ENCODE data around the gene HOXA9.

The HOXA9 gene

DNA sequence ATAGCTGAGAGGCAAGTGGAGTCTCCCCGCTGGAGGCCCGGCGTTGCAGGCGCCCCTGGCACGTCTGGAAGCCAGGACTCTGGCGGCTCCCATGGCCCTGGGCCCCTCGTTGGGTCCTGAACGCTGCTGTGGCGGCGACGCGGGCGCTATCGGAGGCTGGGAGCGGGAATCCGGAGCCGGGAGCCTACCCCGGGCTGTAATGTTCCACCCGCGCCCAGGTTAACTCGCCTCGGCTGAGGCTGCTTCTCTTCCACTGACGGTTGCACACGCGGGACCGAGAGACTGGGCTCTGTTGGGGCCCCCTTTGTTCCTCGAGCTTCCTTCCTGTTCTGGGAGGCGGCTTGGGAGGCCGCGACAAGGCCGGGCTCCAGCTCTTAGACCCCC lies 20.6 kb downstream of the HOXA9 start:
- POLR2A ChIA-PET = no interaction called here
- TF ChIP-seq CTCF (IDR thresholded peaks at IDR 0.05; ENCODE audit: control extremely low read depth, extremely low read depth, low read depth, missing control alignments) = no peak
- DNase-seq (ENCODE audit: extremely low spot score) = no peak
- CTCF ChIA-PET = interaction anchor here (1.0 to 1.8 kb wide), 2 partner anchors 15 to 463 kb away, joined by 3 to 6 read pairs; no protein-coding TSS in a partner anchor

DNA sequence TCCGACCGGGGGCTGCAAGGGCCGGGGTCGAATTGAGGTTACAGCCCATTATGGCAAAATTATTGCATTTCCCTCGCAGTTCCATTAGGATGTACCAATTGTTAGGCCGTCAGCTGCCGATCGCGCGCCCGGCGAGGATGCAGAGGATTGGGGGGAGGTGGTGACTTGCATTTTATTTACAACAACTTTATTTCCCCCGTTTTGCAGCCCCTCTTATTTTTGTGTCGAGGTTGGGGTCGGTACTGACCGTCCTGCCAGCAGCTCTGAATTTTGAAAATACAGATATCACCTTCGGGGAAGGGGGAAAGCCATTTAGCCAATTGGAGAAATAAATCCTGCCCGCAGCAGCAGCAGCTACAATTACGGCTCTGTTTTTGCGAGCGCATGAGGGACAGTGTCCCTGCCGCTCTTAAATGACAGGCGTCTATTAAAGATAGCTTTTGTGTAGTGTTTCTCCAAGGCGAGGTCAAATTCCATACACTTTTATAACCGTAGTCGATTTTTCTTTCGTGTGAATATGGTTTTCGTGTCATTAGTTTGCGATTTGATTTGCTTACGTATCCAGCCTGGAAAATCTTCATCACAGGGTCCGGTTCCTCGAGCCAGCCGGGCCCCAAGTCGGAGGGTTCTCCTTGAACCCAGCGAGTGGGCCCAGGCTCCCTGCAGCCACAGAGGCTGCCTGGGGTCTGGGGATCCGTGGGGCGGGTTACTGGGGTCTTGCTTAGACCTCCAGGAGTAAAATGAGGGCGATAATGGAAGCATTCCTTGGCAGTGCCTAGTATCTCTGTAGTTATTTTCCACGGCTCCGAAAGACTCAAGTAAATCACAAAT lies 21.2 kb downstream of the HOXA9 start:
- CTCF ChIA-PET = interaction anchor here (1.0 to 1.8 kb wide), 8 partner anchors 9 to 462 kb away, joined by 3 to 6 read pairs (median 4); no protein-coding TSS in a partner anchor
- POLR2A ChIA-PET = no interaction called here
- TF ChIP-seq CTCF (IDR thresholded peaks at IDR 0.05; ENCODE audit: control extremely low read depth, extremely low read depth, low read depth, missing control alignments) = no peak
- no peak for DNase-seq (ENCODE audit: extremely low spot score)

DNA sequence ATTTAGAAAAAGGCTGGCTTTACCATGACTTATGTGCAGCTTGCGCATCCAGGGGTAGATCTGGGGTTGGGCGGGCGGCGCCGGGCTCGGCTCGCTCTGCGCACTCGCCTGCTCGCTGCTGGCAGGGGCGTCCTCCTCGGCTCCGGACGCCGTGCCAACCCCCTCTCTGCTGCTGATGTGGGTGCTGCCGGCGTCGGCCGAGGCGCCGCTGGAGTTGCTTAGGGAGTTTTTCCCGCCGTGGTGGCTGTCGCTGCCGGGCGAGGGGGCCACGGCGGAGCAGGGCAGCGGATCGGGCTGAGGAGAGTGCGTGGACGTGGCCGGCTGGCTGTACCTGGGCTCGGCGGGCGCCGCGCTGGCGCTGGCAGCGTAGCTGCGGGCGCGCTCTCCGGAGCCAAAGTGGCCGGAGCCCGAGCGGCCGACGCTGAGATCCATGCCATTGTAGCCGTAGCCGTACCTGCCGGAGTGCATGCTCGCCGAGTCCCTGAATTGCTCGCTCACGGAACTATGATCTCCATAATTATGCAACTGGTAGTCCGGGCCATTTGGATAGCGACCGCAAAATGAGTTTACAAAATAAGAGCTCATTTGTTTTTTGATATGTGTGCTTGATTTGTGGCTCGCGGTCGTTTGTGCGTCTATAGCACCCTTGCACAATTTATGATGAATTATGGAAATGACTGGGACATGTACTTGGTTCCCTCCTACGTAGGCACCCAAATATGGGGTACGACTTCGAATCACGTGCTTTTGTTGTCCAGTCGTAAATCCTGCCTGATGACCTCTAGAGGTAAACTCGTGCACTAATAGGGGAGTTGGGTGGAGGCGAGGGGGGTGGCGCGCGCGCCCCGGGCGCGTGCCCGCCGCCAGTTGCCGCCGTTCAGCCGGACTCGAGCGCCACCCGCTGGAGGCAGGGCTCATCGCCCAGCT lies 22.1 kb downstream of the HOXA9 start, which contains the start of gene HOXA5:
HOXA5 (minus strand) TSS at position 659 of the 927 bp plus-strand sequence; CDS start at position 585, 74 bp downstream.
- peak; percentile 2 for TF ChIP-seq CTCF (IDR thresholded peaks at IDR 0.05; ENCODE audit: control extremely low read depth, extremely low read depth, low read depth, missing control alignments)
- ChIA-PET CTCF (interaction anchor here (1.0 to 1.8 kb wide), 9 partner anchors 8 to 461 kb away, joined by 3 to 6 read pairs (median 4); no protein-coding TSS in a partner anchor), POLR2A (no interaction called here)
- DNase-seq (ENCODE audit: extremely low spot score) = no peak

GRCh38 chr7:27142580-27143022 lies 22.7 kb downstream of the HOXA9 start:
- TF ChIP-seq CTCF (IDR thresholded peaks at IDR 0.05; ENCODE audit: control extremely low read depth, extremely low read depth, low read depth, missing control alignments) = no peak
- ChIA-PET CTCF (interaction anchor here (1.2 kb wide), 1 partner anchor 11 kb away, joined by 4 read pairs; no protein-coding TSS in a partner anchor), POLR2A (no interaction called here)
- no peak for DNase-seq (ENCODE audit: extremely low spot score)

GRCh38 chr7:27141923-27142579 lies 23.3 kb downstream of the HOXA9 start:
- TF ChIP-seq CTCF (IDR thresholded peaks at IDR 0.05; ENCODE audit: control extremely low read depth, extremely low read depth, low read depth, missing control alignments) = no peak
- CTCF ChIA-PET = interaction anchor here (0.9 to 1.2 kb wide), 3 partner anchors 12 to 772 kb away, joined by 3 to 4 read pairs (median 4); no protein-coding TSS in a partner anchor
- DNase-seq (ENCODE audit: extremely low spot score) = no peak
- POLR2A ChIA-PET = no interaction called here
